ENCODE data around the gene KCNK5.

KCNK5 gene

GRCh38 chr6:39197922-39198500, 31.3 kb downstream of the KCNK5 start:
- DNase-seq (ENCODE audit: low read depth in 2 of 2), result no peak

GRCh38 chr6:39197521-39197920, 31.8 kb downstream of the KCNK5 start:
- no peak for DNase-seq (ENCODE audit: low read depth in 2 of 2)

GRCh38 chr6:39196673-39197091, 32.6 kb downstream of the KCNK5 start:
- no peak for DNase-seq (ENCODE audit: low read depth in 2 of 2)

- no peak for DNase-seq (ENCODE audit: low read depth in 2 of 2)
Measured at GRCh38 chr6:39195792-39196385, 33.4 kb downstream of the KCNK5 start.

GRCh38 chr6:39194466-39194865, 34.8 kb downstream of the KCNK5 start:
- DNase-seq (ENCODE audit: low read depth in 2 of 2), result no peak

- no peak for DNase-seq (ENCODE audit: low read depth in 2 of 2)
Measured at GRCh38 chr6:39193201-39193791, 36.0 kb downstream of the KCNK5 start.

GRCh38 chr6:39192736-39193135, 36.5 kb downstream of the KCNK5 start:
- no peak for DNase-seq (ENCODE audit: low read depth in 2 of 2)

GRCh38 chr6:39191236-39191930, 37.9 kb downstream of the KCNK5 start:
- no peak for DNase-seq (ENCODE audit: low read depth in 2 of 2)

GRCh38 chr6:39190545-39191235, 38.6 kb downstream of the KCNK5 start:
- DNase-seq (ENCODE audit: low read depth in 2 of 2), result no peak

GRCh38 chr6:39189915-39190544, 39.2 kb downstream of the KCNK5 start:
- DNase-seq (ENCODE audit: low read depth in 2 of 2), result no peak

GRCh38 chr6:39189131-39189530, 40.1 kb downstream of the KCNK5 start:
- no peak for DNase-seq (ENCODE audit: low read depth in 2 of 2)

GRCh38 chr6:39188571-39188970, 40.7 kb downstream of the KCNK5 start:
- DNase-seq (ENCODE audit: low read depth in 2 of 2), result no peak

GRCh38 chr6:39188098-39188450, 41.2 kb downstream of the KCNK5 start:
- no peak for DNase-seq (ENCODE audit: low read depth in 2 of 2)

GRCh38 chr6:39184906-39185580, 44.2 kb downstream of the KCNK5 start:
- no peak for DNase-seq (ENCODE audit: low read depth in 2 of 2)

GRCh38 chr6:39182604-39183003, 46.7 kb downstream of the KCNK5 start:
- DNase-seq (ENCODE audit: low read depth in 2 of 2), result no peak

- no peak for DNase-seq (ENCODE audit: low read depth in 2 of 2)
Measured at GRCh38 chr6:39181826-39182225, 47.4 kb downstream of the KCNK5 start.

- no peak for DNase-seq (ENCODE audit: low read depth in 2 of 2)
Measured at GRCh38 chr6:39181333-39181732, 47.9 kb downstream of the KCNK5 start.

- DNase-seq (ENCODE audit: low read depth in 2 of 2), result no peak
Measured at GRCh38 chr6:39178804-39179203, 50.5 kb downstream of the KCNK5 start.

- no peak for DNase-seq (ENCODE audit: low read depth in 2 of 2)
Measured at GRCh38 chr6:39178235-39178634, 51.0 kb downstream of the KCNK5 start.

GRCh38 chr6:39177130-39177529, 52.1 kb downstream of the KCNK5 start:
- no peak for DNase-seq (ENCODE audit: low read depth in 2 of 2)

GRCh38 chr6:39173270-39173669, 56.0 kb downstream of the KCNK5 start:
- no peak for DNase-seq (ENCODE audit: low read depth in 2 of 2)

Data from stimulated activated CD4-positive, alpha-beta T cell treated with anti-CD3 and anti-CD28 coated beads, Interleukin-1b, Interleukin-23, amount 100 ng/mL, for 1 hour (primary cell).